Measurements from ENCODE around the gene SERPINF2.
"Not testable (repeated sequence)": the region's sequence is repeated elsewhere in the genome, so short reads cannot be mapped to it uniquely, and the experiment has no call there.

The SERPINF2 gene

GRCh38 chr17:1762901-1763898, 20.5 kb downstream of the SERPINF2 start:
- DNase-seq (ENCODE audit: low read depth): peak; percentile 87

- DNase-seq (ENCODE audit: low read depth): peak; percentile 85
Observed at GRCh38 chr17:1764284-1764683, 21.6 kb downstream of the SERPINF2 start.

GRCh38 chr17:1764705-1765104, 22.0 kb downstream of the SERPINF2 start:
- DNase-seq (ENCODE audit: low read depth): not testable (repeated sequence)

DNA sequence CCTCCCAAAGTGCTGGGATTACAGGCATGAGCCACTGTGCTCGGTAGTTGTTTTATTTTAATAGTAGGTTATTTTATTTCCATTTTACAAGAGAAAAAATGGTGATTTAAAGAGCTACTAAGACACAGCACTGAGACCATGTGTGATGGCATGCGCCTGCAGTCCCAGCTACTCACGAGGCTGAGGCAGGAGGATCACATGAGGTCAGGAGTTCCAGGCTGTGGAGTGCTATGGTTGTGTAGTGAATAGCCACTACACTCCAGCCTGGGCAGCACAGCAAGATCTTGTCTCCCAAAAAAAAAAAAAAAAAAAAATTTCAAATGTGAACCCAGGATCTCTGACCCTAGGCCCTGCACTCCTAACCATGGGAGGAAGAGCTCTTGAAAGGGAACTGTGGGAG, 22.9 kb downstream of the SERPINF2 start:
- DNase-seq (ENCODE audit: low read depth): no peak

DNA sequence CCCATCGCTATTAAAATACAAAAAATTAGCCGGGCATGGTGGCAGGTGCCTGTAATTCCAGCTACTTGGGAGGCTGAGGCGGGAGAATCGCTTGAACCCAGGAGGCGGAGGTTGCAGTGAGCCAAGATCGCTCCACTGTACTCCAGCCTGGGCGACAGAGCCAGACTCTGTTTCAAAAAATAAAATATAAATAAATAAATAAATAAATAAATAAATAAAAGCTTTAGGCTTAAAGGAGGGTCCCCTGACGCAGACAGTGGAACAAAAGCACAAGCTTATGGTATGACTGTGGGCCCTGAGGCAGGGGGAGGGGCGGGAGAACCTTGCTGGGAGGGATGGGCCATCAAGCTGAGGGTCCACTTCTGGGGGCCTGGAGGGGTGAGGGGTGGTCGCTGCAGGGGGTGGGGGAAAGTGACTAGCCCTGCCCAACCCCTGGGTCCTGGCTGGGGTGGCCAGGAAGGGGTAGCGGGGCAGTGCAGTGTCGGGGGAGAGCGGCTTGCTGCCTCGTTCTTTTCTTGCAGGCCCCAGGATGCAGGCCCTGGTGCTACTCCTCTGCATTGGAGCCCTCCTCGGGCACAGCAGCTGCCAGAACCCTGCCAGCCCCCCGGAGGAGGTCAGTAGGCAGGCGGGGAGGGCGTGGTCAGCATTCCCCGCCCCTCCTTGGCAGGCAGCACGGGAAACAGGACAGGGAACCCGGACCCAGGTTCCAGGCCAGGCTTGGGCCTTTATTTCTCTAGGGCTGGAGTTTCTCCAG, 23.9 kb downstream of the SERPINF2 start:
- DNase-seq (ENCODE audit: low read depth): no peak

DNA sequence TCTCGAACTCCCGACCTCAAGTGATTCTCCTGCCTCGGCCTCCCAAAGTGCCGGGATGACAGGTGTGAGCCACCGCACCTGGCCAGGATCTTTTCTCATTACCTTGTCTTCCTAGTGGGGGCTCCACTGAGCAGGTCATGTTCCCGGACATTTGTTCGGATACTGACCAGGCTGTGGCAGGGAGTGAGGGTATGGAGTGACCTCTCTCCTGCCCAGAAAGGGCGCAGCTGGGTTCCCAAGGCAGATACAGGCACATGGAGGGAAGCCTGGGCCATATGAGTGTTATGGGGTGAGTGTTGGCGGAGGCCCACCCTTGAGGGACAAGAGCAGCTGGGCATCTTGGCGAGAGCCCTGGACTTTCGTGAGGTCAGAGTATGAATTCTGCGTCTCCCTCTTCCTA, 24.7 kb downstream of the SERPINF2 start:
- no peak for DNase-seq (ENCODE audit: low read depth)

- no peak for DNase-seq (ENCODE audit: low read depth)
Observed at GRCh38 chr17:1769822-1770477, 27.3 kb downstream of the SERPINF2 start.

DNA sequence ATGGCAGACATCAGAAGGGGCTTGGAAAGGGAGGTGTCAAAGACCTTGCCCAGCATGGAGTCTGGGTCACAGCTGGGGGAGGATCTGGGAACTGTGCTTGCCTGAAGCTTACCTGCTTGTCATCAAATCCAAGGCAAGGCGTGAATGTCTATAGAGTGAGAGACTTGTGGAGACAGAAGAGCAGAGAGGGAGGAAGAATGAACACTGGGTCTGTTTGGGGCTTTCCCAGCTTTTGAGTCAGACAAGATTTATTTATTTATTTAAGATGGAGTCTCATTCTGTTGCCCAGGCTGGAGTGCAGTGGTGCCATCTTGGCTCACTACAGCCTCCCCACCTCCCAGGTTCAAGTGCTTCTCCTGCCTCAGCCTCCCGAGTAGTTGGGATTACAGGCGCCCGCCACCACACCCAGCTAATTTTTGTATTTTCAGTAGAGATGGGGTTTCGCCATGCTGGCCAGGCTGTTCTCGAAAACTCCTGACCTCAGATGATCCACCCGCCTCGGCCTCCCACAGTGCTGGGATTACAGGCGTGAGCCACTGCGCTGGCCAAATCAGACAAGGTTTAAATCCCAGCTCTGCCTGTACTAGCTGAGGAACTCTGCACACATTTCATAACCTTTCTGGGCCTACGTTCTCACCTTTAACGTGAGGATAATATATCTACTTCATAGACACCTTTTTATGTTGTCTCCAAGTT, 30.5 kb downstream of the SERPINF2 start:
- DNase-seq (ENCODE audit: low read depth): not testable (repeated sequence)

- DNase-seq (ENCODE audit: low read depth): no peak
Observed at GRCh38 chr17:1773696-1774181, 31.1 kb downstream of the SERPINF2 start.

DNA sequence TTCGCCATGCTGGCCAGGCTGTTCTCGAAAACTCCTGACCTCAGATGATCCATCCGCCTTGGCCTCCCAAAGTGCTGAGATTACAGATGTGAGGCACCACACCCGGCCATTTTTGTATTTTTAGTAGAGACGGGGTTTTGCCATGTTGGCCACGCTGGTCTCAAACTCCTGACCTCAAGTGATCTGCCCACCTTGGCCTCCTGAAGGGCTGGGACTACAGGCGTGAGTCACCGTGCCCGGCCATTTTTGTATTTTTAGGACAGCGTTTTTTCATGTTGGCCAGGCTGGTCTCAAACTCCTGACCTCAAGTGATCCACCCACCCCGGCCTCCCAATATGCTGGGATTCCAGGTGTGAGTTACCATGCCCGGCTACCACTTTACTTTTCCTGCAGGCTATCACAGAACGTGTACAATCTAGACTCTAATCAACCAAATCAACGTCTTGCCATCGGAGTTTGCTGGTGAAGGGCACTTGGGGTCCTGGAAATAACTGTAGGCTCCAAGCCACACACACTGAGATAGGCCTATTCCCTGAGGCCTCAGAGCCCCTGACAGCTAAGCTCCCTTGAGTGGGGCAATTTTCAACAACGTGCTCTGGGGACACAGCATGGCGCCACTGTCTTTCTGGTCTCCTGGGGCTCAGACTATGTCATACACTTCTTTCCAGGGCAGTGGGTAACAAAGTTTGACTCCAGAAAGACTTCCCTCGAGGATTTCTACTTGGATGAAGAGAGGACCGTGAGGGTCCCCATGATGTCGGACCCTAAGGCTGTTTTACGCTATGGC, 31.9 kb downstream of the SERPINF2 start:
- no peak for DNase-seq (ENCODE audit: low read depth)

DNA sequence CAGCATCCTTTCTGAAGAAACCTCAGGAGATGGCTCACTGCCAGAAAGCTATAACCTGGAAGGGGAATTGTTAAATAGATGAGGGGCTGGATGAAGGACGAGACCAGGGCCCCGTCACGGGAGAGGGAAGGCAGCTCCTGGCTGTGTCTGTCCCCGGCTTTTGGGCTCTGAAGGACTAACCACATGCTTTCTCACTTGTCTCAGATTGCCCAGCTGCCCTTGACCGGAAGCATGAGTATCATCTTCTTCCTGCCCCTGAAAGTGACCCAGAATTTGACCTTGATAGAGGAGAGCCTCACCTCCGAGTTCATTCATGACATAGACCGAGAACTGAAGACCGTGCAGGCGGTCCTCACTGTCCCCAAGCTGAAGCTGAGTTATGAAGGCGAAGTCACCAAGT, 33.7 kb downstream of the SERPINF2 start:
- DNase-seq (ENCODE audit: low read depth): no peak

- no peak for DNase-seq (ENCODE audit: low read depth)
Observed at GRCh38 chr17:1776857-1777256, 34.2 kb downstream of the SERPINF2 start.

DNA sequence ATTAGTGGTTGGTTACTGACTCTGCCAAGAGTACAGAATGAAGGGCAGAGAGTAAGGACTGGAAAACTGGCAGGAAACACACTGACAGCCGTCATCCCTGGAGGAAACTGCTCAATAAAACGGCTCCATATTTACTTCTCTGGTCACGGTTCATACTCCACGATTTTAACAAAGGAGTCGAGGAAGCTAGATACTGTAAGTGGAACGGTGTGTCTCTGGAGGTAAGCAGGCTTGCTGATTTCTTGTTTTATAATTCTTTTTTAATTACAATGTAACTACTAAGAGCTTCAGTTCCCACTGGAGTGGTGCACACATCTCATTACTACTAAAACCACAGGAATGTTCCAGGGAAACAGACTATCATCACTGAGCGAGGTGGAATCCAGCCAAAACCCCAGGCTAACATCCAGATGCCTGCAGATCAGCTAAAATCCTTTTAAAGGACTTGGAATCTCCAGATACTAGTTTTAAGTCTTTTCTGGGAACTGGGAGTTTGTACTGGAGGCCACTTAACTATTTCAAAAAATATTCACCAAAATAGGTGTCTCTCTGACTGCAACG, 37.0 kb downstream of the SERPINF2 start:
- DNase-seq (ENCODE audit: low read depth): peak; percentile 91

DNA sequence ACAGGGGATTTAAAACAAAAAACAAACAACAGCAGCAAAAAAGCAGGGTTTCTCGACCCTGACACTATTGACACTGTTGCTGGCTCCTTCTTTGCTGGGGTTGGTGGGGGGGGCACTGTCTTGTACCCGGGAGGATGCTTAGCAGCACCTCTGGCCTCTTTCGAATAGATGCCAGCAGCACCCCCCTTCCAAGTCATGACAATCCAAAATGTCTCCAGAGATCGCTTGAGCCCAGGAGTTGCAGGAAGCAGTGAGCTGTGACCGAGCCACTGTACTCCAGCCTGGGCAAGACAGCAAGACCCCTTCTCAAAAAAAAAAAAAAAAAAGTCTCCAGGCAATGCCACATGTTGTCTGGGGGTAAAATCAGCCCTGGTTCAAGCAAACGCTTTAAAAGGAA, 39.5 kb downstream of the SERPINF2 start:
- no peak for DNase-seq (ENCODE audit: low read depth)

DNA sequence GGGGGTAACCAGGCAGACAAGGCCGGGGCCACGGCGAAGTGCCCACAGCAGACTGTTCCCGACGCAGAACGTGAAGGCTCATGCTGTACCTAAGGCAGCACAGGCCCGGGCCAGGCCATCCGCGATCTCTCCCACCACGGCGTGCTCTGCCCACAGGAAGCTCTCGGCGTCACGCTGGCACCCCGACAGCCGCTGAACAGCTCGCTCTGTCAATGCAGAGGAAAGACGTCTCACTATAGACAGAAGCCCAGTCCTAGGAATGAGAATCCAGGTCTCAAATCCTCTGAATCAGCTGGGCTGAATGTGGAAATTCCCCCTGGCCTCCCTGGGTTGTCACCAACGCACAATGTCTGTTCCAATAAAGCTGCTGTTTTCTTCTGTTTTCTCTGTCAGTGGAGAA, 40.6 kb downstream of the SERPINF2 start:
- no peak for DNase-seq (ENCODE audit: low read depth)

DNA sequence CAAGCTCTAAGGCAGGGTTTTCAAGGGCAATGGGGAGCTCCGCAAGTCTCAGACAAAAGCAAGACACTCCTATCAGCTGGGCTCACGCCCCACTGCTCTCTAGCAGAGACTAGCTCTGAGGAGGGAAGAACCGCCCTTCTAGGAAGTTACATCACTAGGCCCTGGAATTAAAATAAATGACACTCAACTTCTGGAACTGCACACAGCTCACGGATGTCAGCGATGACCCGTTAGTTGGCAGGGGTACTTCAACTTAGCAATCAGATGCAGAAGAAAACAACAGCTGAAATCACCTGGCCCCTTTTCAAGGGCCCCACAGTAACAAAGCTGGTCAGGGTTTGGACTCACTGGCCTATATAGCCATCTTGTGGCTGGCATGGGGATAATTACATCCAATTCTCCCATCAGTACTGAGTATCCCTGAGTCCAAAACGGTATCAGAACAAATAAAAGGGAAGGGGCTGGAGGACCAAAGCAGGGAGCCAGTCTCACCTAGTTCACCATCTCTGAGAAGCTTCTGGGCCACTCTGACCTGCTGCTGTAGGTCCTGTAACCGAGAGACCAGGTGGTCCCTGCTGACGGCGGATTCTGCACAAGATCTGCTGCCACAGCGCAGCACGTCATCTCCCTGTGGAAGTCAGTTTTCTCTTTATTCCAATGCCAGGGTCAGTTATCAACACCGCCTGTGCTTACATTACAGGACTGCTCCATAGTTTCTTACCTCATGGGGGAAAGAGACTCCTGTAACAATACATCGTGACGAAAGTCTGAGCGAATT, 41.4 kb downstream of the SERPINF2 start:
- DNase-seq (ENCODE audit: low read depth): peak; percentile 88

GRCh38 chr17:1785930-1786329, 43.3 kb downstream of the SERPINF2 start:
- peak; percentile 48 for DNase-seq (ENCODE audit: low read depth)

- DNase-seq (ENCODE audit: low read depth): no peak
Observed at GRCh38 chr17:1786708-1787107, 44.0 kb downstream of the SERPINF2 start.

- peak; percentile 80 for DNase-seq (ENCODE audit: low read depth)
Observed at GRCh38 chr17:1787301-1787902, 44.7 kb downstream of the SERPINF2 start.

Data from fibroblast of the conjunctiva (primary cell).